Activated CD4-positive, alpha-beta T cell treated with anti-CD3 and anti-CD28 coated beads for 48 hours (primary cell): ENCODE measurements around the gene FGF2.
"Not testable (repeated sequence)": the region's sequence is repeated elsewhere in the genome, so short reads cannot be mapped to it uniquely, and the experiment has no call there.

ENCODE experiments used
- DNase-seq: peaks from one replicate; pipeline ENCODE4 v3.0.0-alpha.2; 2020

FGF2 gene

DNA sequence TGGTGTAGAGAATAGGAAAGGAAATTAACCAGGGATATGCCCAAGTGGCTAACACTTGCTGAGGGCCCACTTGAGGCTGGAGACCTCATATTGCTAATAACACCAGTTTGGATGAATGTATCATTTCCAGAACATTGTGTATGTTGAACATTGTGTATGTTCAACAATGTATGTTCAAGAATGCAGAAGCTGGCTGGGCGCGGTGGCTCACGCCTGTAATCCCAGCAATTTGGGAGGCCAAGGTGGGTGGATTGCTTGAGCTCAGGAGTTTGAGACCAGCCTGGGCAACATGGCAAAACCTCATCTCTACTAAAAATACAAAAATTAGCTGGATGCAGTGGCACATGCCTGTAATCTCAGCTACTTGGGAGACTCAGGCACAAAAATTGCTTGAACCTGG is 23.2 kb downstream of the FGF2 start:
- not testable (repeated sequence) for DNase-seq

DNA sequence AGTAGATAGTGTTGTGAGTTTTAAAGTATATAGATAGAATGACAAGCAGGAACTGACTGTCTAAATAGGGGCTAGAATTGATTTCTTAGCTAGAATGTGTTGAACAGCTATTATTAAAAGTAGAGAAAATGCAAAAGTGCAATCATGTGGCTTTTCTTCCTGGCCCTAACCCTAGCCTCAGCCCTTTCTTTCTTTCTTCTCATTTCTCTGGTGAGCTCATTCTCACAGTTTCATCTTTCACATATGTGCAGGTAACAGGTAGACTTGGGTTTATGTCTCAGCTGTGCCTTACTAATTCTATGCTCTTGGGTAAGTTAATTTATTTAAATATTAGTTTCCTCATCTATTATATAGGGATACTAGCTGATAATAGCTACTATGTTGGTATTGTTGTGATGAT is 24.9 kb downstream of the FGF2 start:
- no peak for DNase-seq

DNA sequence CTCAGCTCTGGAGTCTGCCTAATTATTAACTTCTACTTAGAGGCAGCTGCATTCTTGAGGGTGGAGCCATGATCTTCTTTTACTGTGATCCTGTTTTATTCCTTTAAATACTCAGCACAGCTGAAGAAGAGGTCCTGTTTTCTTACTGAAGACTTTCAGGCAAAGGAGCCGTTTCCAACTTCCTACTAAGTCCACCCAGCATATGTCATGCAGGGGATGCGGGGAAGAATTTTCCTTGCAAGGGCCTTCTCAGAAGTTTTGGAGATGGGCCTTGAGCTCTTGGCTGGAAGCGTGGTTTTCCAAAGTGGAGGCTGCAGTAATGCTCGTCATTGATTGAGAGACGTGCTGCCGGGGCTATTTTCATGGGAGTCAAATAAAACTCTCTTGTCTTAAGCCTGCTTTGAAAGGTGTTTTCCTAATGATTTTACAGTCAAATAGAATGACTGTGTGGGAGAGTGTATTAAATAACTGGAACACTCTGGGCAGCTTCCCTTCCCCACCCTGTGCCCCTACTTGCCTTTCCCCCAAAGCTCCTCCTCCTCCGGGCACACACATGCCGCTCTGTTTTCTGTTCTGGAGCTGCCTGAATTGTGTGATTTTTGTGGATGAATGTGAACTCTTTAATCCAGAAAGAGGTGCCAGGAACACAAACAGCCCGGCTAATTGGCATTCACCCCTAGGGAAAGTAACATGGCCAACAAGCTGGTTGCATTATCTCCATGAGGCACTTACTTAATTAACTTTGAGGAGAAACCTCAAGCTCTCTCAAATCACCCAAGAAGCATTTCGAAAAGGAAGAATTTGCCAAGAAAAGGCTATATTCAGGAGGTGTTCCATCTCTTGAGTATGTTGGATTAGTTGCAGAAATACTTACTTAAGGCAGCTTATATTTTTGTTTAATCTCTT is 28.1 kb downstream of the FGF2 start:
- DNase-seq, result no peak

DNA sequence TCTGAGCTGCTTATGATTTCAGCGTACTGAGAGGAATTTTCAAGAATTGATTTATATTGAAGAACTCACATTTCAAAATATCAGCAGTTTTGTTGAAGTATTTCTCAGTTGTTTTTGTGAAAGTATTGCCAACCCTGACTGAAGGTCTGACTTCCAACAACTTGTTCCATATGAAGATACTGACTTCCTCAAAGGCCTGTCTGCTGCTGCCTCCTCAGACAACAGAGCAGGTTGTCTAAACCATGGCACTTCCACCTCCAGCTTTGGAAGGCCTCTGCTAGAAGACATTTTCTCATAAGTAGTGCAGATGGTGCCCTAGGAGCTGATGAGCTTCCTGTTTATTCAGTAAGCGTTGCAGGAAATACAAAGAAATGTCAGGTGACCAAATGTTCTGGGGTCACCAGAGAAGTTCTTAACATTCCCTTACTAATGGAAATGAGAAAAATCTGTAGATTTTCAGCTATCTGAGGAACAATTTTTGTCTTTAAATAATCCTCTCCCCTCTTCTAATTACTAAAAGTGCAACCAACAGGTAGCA is 28.8 kb downstream of the FGF2 start:
- DNase-seq, result no peak

DNA sequence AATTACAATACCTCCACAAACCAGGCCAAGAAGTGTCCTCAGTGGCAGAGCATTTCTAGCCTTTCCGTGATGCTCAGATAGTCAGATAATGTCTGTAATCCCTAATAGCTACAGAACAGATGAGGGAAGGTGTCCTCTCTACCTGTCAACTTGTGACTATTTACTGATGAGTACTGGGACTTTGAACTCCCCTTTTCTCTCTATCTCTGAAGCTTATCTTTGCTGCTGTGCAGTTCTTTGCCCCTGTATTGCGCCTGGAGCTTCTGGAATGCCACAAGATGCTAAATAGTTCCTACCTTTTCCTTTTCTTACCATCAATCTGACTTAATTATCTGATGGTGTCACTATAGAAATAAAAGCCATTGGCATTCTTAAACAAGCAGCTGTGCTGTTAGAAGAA is 30.5 kb downstream of the FGF2 start:
- no peak for DNase-seq

DNA sequence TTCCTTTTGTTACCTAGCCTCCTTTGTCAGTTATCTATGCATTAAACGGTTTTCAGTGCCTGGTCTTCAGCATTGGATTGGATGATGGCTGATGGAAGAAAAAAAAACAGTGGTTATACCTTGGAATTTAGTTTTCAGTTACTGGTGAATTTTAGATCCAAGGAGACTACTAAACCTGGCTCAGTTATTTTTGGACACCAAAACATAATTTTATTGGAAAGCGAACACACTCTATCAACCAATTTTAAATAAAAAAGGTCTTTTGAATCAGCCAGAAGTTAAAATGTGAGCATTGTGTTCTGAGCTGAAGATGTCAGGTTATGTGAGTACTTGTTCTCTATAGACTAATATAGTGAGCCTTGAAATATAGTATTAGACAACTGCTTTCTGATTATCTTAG is 32.1 kb downstream of the FGF2 start:
- no peak for DNase-seq

DNA sequence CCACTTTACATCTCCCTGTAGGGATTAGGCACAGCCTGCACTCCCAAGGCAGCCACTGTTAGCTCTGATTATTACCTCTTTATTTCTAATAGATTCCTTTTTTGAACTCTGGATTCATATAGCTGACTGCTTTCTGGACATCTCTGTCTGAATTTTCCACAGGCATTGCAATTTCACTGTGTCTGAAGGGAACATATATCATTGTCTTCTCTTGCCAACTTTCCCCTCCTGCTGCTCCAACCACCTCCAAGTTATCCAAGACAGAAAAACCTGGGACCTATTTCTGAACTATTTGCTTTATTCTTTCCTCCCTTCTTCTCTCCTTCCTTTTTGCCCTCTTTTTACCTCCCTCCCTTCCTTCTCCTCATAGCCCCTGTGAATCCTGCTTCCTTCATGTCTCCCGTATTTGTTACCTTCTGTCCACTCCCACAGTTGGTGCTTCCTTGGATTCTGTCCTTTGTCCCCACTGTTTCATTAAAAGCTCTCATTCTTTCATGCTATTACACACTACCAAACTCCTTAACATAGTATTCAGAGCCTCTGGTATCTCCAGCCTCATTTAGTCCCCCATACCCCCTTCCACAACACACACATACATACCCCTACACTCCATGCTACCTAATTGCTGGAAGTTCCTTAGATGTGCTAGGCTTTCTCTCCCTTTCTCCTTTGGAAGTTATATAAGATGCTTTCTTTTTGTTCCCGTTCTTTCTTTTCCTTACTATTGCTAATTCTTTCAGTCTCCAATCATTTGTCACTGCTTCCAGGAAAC is 34.7 kb downstream of the FGF2 start:
- no peak for DNase-seq

DNA sequence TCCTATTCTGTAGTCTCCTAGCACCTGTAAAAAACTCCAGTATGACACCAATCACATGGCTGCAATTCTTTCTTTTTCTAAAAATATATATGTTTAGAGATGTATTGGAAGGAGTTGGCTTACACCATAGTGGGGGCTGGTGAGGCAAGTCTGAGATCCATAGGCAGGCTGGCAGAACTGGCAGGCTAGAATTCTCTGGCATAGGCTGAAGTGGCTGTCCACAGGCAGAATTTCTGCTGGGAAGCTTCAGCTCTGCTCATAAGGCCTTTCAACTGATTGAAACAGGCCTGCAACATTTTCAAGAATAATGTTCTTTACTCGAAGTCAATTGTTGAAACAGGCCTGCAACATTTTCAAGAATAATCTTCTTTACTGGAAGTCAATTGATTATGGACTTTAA is 37.0 kb downstream of the FGF2 start:
- no peak for DNase-seq

DNA sequence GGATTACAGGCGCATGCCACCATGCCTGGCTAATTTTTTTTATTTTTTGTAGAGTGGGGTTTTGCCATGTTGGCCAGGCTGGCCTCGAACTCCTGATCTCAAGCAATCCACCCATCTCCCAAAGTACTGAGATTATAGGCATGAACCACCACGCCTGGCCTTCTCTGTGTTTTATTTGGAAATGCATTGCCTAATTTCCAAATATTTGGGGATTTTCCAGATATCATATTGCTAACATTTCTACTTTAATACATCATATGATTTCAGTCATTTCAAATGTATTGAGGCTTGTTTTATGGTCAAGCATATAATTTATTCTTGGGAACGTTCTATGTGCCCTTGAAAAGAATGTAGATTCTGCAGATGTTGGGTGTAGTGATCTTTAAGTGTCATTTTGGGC is 38.8 kb downstream of the FGF2 start:
- no peak for DNase-seq

DNA sequence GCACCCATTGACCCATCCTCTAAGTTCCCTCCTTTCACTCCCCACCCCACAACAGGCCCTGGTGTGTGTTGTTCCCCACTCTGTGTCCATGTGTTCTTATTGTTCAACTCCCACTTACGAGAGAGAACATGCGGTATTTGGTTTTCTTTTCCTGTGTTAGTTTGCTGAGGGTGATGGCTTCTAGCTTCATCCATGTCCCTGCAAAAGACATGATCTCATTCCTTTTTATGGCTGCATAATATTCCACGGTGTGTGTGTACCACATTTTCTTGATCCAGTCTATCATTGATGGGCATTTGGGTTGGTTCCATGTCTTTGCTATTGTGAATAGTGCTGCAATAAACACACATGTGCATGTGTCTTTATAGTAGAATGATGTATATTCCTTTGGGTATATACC is 41.6 kb downstream of the FGF2 start:
- not testable (repeated sequence) for DNase-seq

DNA sequence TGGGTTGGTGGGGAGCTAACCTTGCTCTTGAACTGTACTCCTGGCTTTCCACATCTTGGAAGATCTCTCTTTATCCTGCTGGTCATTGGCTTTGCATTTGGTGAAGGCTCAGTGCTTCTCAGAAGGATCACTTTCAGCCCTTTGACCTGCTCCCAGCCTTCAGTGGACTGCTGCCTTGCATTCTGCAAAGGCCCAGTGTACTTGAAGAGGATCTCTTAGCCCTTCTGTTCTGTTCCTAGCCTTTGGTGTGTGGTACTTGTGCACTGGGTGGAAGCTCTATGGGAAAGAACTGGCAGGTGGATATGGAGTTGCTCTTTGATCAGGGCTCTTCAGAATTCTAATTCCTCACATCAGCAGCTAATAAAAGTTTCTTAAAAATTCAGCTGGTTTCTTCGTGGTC is 46.5 kb downstream of the FGF2 start:
- no peak for DNase-seq

DNA sequence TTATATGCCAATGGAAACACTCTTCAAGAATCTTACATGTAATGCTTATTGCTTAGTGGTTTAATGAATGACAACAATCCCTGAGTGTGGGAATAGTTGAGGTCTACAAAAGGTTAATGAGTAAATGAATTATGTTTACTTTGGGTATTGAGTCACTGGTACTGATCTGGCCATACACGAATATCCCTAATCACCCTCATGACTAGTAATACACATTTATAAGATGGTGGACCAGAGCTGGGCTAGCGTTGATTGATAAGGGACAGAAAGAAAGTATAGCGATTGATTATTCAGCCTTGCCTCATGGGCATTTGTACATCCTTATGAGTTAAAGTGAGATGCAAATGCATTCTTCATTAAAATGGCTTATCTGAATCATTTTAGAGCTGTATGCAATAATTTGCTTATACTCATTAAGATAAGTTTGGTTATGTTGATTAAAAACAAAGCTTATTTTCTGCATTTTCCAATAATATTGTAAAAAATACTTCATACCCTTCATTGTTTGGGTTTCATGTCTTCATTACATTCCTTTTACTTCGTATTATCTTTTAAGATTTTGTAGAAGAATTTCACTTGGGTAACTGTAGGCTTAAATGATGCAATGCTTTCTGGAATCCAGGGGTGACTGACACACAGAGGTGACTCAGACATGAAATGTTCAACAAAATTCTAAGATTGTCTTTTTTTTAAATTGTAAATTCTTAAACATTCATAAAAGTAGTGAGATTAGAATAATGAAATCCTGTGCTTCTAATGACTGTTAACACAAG is 47.4 kb downstream of the FGF2 start:
- DNase-seq, result no peak

DNA sequence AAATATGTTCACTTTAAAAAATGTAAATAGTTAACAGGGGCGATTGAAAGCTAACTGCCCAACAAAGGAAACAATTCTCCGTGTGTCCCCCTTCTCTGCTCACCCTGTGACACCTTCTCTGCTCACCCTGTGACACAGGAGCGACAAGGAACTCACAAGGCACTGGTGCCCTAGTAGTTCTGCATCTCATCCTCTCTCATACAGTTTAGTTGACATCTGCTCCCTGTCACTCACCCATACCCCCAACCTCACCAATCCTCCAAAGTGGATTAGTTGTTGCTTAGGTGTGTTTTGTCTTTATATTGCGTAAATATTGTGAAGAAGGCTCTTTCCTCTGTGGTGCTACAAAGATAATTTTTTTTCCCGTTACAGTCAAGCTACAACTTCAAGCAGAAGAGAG is 49.3 kb downstream of the FGF2 start:
- DNase-seq, result no peak

DNA sequence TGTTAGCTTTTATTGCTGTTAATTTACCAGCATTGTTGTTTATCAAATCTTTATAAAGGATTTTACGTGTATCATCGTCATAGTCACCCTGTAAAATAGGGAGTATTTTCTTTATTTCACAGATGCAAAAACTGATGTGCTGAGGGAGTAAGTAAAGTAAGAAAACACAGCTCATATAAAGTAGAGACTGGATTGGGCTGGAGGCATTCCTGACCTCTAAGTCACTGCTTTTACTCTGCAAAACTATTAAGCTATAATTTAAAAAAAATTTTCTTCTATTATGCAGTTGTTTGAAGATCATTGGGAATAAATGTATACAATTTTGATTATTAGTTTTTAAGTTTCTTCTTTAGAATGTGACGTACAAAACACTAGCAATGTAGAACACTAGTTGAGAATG is 49.8 kb downstream of the FGF2 start:
- DNase-seq, result no peak

DNA sequence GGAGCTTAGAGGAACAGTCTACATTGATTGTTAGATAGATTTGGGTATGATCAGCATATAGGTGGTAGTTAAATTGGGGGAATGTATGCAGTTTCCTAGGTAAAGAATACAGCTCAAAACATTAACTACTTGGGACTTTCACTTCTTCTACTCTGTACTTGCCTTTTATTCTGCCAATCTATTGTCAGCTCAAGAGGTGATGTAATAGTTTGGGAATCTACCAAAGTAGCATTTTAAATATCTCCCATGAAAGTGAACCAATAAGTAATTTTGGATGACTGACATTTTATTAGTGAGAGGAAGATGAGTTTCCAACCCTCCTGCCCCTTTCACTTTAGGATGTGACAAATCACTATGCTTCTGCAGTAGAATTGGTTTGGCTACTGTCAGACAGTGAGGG is 52.4 kb downstream of the FGF2 start:
- DNase-seq, result no peak

DNA sequence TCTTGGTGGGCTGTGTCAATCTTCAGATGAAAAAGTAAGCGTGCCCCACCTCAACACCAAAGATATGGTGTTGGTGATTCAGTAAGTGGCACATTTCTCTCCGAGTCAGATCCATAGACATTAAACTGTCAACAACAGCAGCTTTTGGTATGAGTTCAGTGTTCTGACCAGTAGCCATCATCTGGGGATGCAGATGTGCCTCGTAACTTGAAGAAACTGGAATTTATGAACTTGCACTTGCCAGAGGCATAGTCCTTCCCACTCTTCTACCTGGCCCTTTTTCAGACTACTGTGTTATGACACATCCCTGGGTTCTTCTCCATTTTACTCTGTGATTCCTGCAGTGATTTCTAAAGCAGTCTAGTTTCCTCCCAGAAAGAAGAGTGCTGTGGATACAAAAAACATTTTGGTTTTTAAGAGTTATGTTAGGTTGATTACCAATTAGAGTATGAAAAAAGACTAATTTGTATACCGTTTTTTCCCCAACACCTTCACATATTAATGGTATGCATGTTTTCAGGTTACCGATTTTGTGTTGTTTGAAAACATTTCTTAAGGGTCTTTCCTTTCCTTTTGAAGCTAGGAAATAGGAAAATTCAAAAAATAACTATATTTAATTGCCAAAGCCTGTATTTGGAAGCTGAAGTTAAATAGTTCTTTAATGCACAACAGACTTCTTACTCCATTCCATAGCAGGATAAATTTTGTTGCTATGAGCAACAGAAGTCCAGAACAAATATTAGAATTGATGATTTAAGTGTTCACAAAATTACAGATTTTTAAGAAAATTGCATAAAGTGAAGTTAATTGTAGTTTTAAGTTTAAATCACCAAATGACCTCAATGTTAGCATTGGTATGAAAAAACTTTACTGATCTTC is 56.5 kb downstream of the FGF2 start:
- DNase-seq, result no peak

DNA sequence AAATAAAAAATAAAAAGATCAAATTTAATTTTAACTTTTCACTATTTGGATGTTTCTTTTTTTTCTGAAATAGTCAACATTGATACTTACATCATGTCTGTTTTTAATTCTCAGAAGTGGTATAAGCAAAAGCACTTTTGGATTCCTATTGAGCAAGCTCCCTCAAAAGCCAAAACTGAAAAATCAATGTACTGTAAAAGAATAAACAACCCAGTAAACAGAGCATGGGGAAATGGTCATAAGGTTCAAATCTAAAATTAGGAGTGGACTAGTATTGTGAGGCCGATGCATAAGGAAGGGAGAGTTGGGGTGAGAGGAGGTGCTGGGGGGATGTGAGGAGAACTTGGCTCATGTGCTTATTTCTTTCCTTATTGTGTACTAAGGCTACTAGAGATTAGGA is 57.9 kb downstream of the FGF2 start:
- DNase-seq, result no peak

DNA sequence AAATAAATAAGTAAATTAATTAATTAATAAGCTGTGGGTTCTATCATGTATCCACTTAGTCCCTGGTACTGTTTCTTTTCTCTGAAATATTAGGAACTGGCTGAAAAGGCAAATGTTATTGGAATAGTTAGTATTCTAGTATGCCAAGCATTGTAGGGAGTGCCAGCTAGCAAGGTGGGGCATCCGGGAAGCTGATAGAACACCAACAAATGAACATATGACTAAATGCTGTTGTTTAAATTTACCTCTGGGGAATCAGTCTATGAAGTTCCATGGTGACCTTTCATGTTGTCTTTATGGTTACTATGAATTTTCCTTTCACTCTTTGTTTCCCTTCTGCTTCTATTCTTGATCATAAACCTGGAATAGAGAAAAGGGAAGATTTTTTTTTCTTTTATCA is 63.1 kb downstream of the FGF2 start:
- no peak for DNase-seq

DNA sequence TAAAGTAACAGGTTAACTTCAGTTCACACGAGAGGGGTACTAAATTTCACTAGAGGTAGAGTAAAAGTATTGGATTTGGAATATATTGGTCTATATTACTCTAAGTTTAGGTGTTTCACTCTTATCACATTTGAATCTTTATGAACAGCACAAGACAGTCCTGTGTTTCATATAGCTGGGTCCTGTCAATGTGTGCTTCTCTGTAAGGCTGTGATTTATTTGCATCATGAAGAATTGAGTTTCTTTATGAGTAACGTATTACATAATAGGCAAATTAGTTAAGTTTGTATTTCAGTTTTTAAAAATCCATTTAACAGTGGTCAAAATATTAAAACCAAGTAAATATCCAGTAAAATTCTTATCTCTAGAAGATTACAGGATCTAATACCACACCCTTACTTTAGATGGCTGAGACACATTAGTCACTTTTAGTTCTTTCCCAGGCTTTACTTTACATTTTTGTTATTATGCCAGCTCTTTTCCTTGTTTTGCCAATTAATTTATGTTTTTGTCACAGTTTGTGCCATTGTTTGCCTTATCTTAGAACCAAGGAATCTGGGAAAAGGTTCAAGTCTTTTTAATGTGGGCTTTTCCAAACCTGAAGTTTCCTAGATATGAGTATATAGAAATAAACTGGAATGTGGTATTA is 63.6 kb downstream of the FGF2 start:
- no peak for DNase-seq

DNA sequence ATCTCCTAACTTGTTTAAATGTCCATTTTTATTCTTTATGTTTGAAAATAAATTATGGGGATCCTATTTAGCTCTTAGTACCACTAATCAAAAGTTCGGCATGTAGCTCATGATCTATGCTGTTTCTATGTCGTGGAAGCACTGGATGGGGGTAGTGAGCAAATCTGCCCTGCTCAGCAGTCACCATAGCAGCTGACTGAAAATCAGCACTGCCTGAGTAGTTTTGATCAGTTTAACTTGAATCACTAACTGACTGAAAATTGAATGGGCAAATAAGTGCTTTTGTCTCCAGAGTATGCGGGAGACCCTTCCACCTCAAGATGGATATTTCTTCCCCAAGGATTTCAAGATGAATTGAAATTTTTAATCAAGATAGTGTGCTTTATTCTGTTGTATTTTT is 68.2 kb downstream of the FGF2 start:
- DNase-seq, result no peak

DNA sequence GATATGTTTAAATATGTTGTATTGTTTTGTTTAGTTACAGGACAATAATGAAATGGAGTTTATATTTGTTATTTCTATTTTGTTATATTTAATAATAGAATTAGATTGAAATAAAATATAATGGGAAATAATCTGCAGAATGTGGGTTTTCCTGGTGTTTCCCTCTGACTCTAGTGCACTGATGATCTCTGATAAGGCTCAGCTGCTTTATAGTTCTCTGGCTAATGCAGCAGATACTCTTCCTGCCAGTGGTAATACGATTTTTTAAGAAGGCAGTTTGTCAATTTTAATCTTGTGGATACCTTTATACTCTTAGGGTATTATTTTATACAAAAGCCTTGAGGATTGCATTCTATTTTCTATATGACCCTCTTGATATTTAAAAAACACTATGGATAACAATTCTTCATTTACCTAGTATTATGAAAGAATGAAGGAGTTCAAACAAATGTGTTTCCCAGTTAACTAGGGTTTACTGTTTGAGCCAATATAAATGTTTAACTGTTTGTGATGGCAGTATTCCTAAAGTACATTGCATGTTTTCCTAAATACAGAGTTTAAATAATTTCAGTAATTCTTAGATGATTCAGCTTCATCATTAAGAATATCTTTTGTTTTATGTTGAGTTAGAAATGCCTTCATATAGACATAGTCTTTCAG is 68.8 kb downstream of the FGF2 start:
- DNase-seq, result no peak
